Mucosa of descending colon (tissue), 3 donors: ENCODE measurements around the gene SLC6A4. TPM values are rescaled to one million over a fixed set of nuclear protein-coding genes. Genes with fewer than 3 reads are reported as not detected.

Source experiments
- ATAC-seq: fragments of 200-7000 bp; cut with Tn5 transposase; one replicate; pipeline ENCODE4 v1.9.1; 2020; ENCODE audit warnings: mild to moderate bottlenecking, moderate library complexity
- DNase-seq, 3 donors: peaks; one replicate each; pipeline ENCODE4 v3.0.0-alpha.2; 2020
- H3K36me3 ChIP-seq: fragments of 200-600 bp; one replicate; pipeline ENCODE4 v1.8.0; 2021; ENCODE audit warnings: low read depth, mild to moderate bottlenecking
- H3K4me1 ChIP-seq: fragments of 200-600 bp; one replicate; pipeline ENCODE4 v1.8.0; 2021; ENCODE audit warnings: low read depth, mild to moderate bottlenecking
- H3K4me3 ChIP-seq: fragments of 200-600 bp; one replicate; pipeline ENCODE4 v1.8.0; 2021; ENCODE audit warnings: mild to moderate bottlenecking
- H3K9me3 ChIP-seq: fragments of 200-600 bp; one replicate; pipeline ENCODE4 v1.8.0; 2021; ENCODE audit warnings: mild to moderate bottlenecking
- CTCF ChIP-seq: fragments of 200-600 bp; IDR thresholded peaks from one replicate; pipeline ENCODE4 v1.8.0; 2022; ENCODE audit warnings: antibody characterized with exemption, mild to moderate bottlenecking
- intact Hi-C, 2 donors: fragments of 100-400 bp; cut with DNase I in 1 of 2; cut with micrococcal nuclease in 1 of 2; formaldehyde crosslinking; loops; one replicate each; pipeline versions ENCODE4 v1.11.0 to v1.11.1; 2022; cut with DNase I, micrococcal nuclease
- total RNA-seq, 3 donors: library from RNA; stranded (reverse); fragmentation: NEBNext Ultra II Directional in 2 of 3; extraction: Animal tissue kit (Norgen Biotek cat#: 25700) in 2 of 3; gene quantifications; one replicate each; pipeline versions ENCODE4 v1.2.1 to v1.2.4, GENCODE V29; 2021 to 2023
- donor health status: DM: no; HTN: no; CAD: no; lungs with moderate emphysema.
- donor health status: DM: no; HTN: no; CAD: no.
- donor health status: DM: no; HTN: yes; CAD: no.

The SLC6A4 gene
- total RNA-seq, 3 donors from 2014 or later, result 0.32 to 1.8 (median 1.2) TPM

- no peaks in the 10 kb centered on the region for H3K4me1 ChIP-seq
- intact Hi-C loops, result no loop called here
- ATAC-seq, result peak; percentile 86
These were observed 12.7 kb downstream of the SLC6A4 start for GRCh38 chr17:30222721-30223175.

GRCh38 chr17:30222251-30222650 is 13.2 kb downstream of the SLC6A4 start:
- intact Hi-C loops, result no loop called here
- DNase-seq (no peak), ATAC-seq (no peak)
- no peak for TF ChIP-seq CTCF
- no peaks in the 10 kb centered on the region for H3K9me3 ChIP-seq
- H3K4me3 ChIP-seq, result no peak overlapping the region
- no peaks in the 10 kb centered on the region for H3K36me3 ChIP-seq
- no peaks in the 10 kb centered on the region for H3K4me1 ChIP-seq

More at GRCh38 chr17:30222721-30223175, 12.7 kb downstream of the SLC6A4 start:
- no peaks in the 10 kb centered on the region for H3K9me3 ChIP-seq
- H3K4me3 ChIP-seq, result no peak overlapping the region
- H3K36me3 ChIP-seq, result no peaks in the 10 kb centered on the region
- no peak for TF ChIP-seq CTCF
- DNase-seq, result peak in 2 of 3 donors; percentile 29 to 48

- Histone ChIP-seq H3K9me3 (no peaks in the 10 kb centered on the region), H3K4me1 (no peaks in the 10 kb centered on the region), H3K4me3 (no peak overlapping the region), H3K36me3 (no peaks in the 10 kb centered on the region)
- DNase-seq (no peak), ATAC-seq (no peak)
- intact Hi-C loops, result no loop called here
- no peak for TF ChIP-seq CTCF
These were observed 14.2 kb downstream of the SLC6A4 start for GRCh38 chr17:30221346-30221745.

GRCh38 chr17:30220414-30220813 is 15.1 kb downstream of the SLC6A4 start:
- Histone ChIP-seq H3K4me3 (no peak overlapping the region), H3K36me3 (no peaks in the 10 kb centered on the region), H3K4me1 (no peaks in the 10 kb centered on the region), H3K9me3 (no peaks in the 10 kb centered on the region)
- TF ChIP-seq CTCF, result no peak
- ATAC-seq (no peak), DNase-seq (no peak)
- intact Hi-C loops, result no loop called here

GRCh38 chr17:30219833-30220232 is 15.7 kb downstream of the SLC6A4 start:
- no peaks in the 10 kb centered on the region for H3K4me1 ChIP-seq
- no peaks in the 10 kb centered on the region for H3K36me3 ChIP-seq
- H3K9me3 ChIP-seq, result no peaks in the 10 kb centered on the region
- TF ChIP-seq CTCF, result no peak
- ATAC-seq (peak; percentile 46), DNase-seq (no peak)
- H3K4me3 ChIP-seq, result no peak overlapping the region
- intact Hi-C loops, result no loop called here

- TF ChIP-seq CTCF, result no peak
- H3K4me3 ChIP-seq, result no peak overlapping the region
- ATAC-seq, result no peak
- no peaks in the 10 kb centered on the region for H3K36me3 ChIP-seq
- intact Hi-C loops, result no loop called here
- no peaks in the 10 kb centered on the region for H3K4me1 ChIP-seq
- H3K9me3 ChIP-seq, result no peaks in the 10 kb centered on the region
- no peak for DNase-seq
These were observed 16.2 kb downstream of the SLC6A4 start for GRCh38 chr17:30219315-30219714.
